OCI-LY3 (cell line): ENCODE data around the gene PAX6.

Experiments
- CTCF ChIP-seq: fragments of 200-600, 300-600 bp; sonication (generic); IDR thresholded peaks from 2 replicates; pipeline ENCODE4 v1.5.1; 2014; ENCODE audit warnings: antibody characterized with exemption, low read length, low read depth
- EZH2phosphoT487 ChIP-seq: fragments of 200-600 bp; shearing (Covaris generic); IDR thresholded peaks from 2 replicates; pipeline ENCODE4 v1.6.1; 2018; ENCODE audit warnings: antibody characterized with exemption, mixed run types, low read depth

GRCh38 chr11:31816468-31817053 lies 5.4 kb upstream of the PAX6 start:
- TF ChIP-seq CTCF (no peak), EZH2phosphoT487 (no peak)
